Endometrial microvascular endothelial cells (primary cell): Measurements from ENCODE around the gene ARHGEF37. TPM values are rescaled to one million over a fixed set of nuclear protein-coding genes. Genes with fewer than 3 reads are reported as not detected.

Source experiments
- in situ Hi-C: cut with HindIII; loops from 2 replicates; pipeline ENCODE4 v1.10.0; 2017; ENCODE audit warnings: low sequenced_read_pairs, low pct_unique_long_range_greater_than_20kb; ENCODE audit errors: inconsistent ontology term
- total RNA-seq: library from RNA; depleted of rRNA; stranded (reverse); fragments of >200 nt; gene quantifications from one replicate; pipeline ENCODE4 v1.2.3, GENCODE V29; 2015; ENCODE audit errors: inconsistent ontology term

ARHGEF37 gene
- total RNA-seq, 1 donor from 2014 or later: 1.5 TPM

- in situ Hi-C loops: no loop called here
These were observed 100.0 kb downstream of the ARHGEF37 start for GRCh38 chr5:149681252-149681651.

- in situ Hi-C loops: no loop called here
These were observed 100.6 kb downstream of the ARHGEF37 start for GRCh38 chr5:149681922-149682321.

GRCh38 chr5:149682532-149683075, 101.3 kb downstream of the ARHGEF37 start:
- in situ Hi-C loops: no loop called here

GRCh38 chr5:149683964-149684363, 102.7 kb downstream of the ARHGEF37 start:
- in situ Hi-C loops: no loop called here

- in situ Hi-C loops: no loop called here
These were observed 103.1 kb downstream of the ARHGEF37 start for GRCh38 chr5:149684371-149684770.

Other genes starting within 250 kb of the ARHGEF37 start
- 9.5 TPM for gene GRPEL2, start 236.0 kb upstream of the ARHGEF37 start, total RNA-seq
- 7.2 TPM for gene PCYOX1L, start 223.5 kb upstream of the ARHGEF37 start, total RNA-seq
- gene IL17B, start 202.2 kb upstream of the ARHGEF37 start, total RNA-seq: not detected
- gene CSNK1A1, start 30.1 kb upstream of the ARHGEF37 start, total RNA-seq: 284 TPM
- 6.7 TPM for gene PPARGC1B, start 148.8 kb downstream of the ARHGEF37 start, total RNA-seq